HG03571 (cell line): ENCODE results near the gene AP2B1.

Source experiments
- ATAC-seq: cut with Tn5 transposase; IDR thresholded peaks from one replicate; pipeline ENCODE4 v1.9.1; 2021; ENCODE audit not compliant: unreplicated experiment

The AP2B1 gene

GRCh38 chr17:35627417-35627816 lies 40.3 kb downstream of the AP2B1 start:
- ATAC-seq = no peak

DNA sequence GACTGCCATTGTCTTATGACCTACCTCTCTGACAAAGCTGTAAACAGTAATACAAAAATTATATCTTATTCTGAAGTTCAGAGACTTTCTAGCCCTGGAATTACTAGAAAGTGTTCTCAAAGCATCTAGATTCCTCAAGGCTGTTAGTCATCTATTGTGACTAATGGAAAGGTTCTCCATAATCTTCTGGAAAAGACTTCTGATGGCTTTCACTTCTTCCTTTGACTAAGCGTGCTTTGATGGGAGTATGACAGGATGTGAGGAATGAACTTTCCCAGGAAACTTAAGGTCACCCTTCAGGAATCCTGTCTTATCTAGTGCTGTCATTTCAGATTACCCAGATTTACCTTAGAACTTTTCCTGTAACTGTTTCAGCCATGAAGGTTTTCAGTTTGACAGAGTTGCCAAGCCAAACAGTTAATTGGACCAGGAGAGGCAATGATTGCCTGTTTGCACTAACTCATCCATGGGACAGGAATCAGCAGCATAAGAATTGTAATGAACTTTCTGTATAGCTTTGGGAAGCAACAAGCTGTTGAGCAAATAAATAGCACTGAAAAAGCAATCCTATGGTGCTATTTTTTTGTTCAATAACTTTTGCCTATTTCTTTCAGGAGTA lies 43.5 kb downstream of the AP2B1 start:
- no peak for ATAC-seq

GRCh38 chr17:35641032-35641431 lies 53.9 kb downstream of the AP2B1 start:
- ATAC-seq = no peak

GRCh38 chr17:35645923-35646322 lies 58.8 kb downstream of the AP2B1 start:
- no peak for ATAC-seq

GRCh38 chr17:35651467-35651866 lies 64.3 kb downstream of the AP2B1 start:
- no peak for ATAC-seq

DNA sequence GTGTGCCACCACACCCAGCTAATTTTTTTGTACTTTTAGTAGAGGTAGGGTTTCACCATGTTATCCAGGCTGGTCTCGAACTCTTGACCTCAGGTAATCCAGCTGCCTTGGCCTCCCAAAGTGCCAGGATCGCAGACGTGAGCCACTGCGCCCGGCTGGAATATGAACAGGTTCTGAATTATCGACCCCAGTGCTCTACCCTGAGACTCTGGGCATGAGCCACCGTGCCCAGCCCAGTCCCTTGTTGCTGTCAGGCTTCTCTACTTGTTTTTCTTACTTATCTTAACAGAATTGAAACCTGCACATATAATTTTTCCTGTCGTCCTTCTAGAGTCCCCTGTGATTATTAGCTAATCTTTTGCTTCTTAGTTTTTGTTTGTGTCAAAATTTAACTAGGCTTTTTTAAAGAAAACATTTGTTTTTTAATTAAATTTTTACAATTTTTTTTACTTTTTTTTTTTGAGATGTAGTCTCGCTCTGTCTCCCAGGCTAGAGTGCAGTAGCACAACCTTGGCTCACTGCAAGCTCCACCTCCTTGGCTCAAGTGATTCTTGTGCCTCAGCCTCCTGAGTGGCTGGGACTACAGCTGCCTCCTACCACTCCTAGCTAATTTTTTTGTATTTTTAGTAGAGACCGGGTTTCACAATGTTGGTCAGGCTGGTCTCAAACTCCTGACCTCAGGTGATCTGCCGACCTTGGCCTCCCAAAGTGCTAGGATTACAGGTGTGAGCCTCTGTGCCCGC lies 66.7 kb downstream of the AP2B1 start:
- ATAC-seq = no peak

DNA sequence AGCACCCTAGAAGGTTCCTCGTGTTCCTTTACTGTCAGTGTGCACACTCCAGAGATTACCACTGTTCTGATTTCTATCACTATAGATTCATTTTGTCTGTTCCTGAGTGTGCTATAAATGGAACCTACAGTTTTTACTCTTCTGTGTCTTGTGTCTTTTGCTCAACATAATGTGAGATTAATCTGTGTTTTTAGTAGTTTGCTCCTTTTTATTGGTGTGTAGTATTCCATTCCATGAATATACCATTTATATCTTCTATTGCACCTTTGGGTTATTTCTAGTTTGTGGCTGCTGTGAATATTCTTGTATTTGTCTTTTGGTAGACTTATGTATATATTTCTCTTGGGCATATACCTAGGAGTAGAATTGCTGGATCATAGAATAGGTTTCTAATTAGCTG lies 68.2 kb downstream of the AP2B1 start:
- ATAC-seq = no peak

DNA sequence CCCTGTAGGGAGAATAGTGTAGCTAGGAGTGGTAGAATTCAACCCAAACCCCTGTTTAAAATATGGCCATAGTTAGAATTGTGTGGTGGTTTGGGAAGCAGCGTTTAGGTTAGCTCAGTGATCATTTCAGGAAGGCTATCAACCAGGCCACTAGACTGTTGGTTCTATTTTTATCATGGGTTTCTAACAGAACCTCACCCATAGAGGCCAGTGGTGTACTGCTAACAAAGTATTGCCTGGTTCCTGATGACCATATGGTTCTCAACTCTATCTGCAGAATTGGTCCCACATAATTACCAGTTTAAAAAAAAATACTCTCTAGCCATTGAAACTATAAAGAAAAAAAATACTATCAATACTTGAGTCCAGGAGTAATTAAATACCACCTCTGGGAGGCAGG lies 73.8 kb downstream of the AP2B1 start:
- ATAC-seq = no peak

- no peak for ATAC-seq
Measured at GRCh38 chr17:35664685-35665084, 77.6 kb downstream of the AP2B1 start.

- ATAC-seq = no peak
Measured at GRCh38 chr17:35665662-35666061, 78.5 kb downstream of the AP2B1 start.

DNA sequence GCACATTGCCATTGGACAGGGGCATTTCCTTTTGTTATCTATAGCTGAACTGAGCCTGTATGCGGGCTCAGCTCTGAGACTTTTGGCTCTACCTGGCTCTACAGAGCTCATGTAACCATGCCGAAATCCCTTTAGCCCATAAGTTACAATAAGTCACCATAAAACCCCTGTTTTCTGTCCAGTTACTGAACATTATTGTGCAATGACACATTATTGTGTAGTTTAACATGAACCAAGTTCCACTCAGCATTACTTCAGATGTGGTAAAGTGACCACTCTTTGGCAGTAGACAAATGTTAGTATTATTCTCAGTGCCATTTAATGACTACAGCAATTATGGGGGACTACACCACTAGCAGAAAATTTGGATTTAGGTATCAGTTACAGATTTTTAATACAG lies 78.9 kb downstream of the AP2B1 start:
- ATAC-seq = no peak

DNA sequence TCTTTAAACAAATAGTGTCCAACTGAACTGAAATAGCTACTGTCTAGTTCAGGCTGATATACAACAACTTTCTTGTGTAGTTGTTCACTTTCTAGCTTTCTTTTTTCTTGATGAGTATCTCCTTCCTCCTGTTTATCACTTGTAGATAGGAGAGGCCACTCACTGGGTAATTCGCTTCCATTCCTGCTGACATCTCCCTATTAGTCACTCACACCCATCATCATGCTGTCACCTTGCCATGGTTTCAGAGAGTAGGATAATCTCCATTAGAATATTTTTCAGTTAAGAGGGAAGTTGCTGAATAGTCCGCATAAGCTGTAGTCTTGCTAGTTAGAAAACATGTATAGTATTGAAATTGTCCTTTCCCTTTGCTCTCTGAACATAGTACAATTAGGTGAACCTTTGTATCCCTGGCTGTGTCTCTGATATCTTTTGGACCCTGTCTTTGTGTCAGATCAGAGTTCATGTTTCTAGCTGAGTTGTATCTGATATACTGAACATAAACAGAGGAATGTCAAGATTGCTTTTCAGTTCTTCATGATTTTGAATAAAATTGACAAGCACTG lies 79.9 kb downstream of the AP2B1 start:
- no peak for ATAC-seq

- ATAC-seq = no peak
Measured at GRCh38 chr17:35668802-35669201, 81.7 kb downstream of the AP2B1 start.

GRCh38 chr17:35674552-35674951 lies 87.4 kb downstream of the AP2B1 start:
- no peak for ATAC-seq

GRCh38 chr17:35676441-35676840 lies 89.3 kb downstream of the AP2B1 start:
- ATAC-seq = no peak

- ATAC-seq = no peak
Measured at GRCh38 chr17:35679007-35679682, 92.0 kb downstream of the AP2B1 start.

DNA sequence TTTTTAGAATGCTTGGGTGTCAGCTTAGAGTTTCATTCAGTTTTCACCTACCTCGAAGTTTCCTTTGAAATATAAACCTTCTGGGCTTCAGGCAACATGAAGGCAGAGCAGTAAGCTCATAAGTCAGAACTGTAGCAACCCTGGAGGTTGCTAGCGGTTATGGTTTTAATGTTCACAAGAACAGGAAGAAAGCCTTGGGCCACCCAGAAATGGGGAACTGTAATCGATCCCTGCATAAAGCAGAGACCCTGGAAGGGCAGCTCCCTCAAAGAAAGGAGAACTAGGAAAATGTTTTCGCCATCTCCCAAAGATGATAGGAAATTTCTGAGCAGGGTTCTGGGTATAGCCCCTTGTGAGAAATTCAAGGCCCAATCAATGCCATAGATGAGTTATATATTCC lies 96.5 kb downstream of the AP2B1 start:
- ATAC-seq = no peak

DNA sequence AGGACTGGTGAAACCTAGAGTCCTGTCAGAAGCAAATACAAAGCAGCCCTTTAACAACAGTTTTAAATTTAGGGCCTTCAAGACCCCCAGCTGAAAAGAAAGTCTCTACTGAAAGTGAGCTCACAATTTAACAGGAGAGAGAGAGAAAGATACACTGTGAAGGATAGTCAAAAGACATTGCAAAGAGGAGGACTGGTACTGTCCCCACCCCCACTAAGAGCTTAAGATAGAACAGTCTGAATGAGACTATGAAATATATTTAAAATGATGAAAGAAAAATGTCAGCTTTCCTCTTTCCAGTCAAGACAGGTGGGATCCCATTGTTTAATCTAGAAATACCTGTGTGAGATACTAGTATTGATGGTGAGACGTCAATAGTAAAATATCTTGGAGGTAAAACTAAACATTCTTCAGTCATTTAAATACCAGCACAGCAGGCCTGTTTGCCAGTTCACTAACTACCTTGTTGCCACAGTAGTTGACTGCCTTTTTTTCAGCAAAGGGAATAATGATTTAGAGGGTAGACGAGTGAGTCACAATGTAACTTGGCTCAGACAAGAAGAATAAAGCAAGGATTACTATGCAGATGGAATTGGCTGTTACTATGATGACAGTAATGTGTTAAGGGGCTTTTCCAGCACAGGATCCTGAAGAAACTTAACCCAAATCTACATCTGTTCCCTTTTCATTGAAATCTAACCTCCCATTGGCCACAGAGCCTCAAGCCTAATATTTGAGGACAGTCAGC lies 97.1 kb downstream of the AP2B1 start:
- ATAC-seq = no peak

DNA sequence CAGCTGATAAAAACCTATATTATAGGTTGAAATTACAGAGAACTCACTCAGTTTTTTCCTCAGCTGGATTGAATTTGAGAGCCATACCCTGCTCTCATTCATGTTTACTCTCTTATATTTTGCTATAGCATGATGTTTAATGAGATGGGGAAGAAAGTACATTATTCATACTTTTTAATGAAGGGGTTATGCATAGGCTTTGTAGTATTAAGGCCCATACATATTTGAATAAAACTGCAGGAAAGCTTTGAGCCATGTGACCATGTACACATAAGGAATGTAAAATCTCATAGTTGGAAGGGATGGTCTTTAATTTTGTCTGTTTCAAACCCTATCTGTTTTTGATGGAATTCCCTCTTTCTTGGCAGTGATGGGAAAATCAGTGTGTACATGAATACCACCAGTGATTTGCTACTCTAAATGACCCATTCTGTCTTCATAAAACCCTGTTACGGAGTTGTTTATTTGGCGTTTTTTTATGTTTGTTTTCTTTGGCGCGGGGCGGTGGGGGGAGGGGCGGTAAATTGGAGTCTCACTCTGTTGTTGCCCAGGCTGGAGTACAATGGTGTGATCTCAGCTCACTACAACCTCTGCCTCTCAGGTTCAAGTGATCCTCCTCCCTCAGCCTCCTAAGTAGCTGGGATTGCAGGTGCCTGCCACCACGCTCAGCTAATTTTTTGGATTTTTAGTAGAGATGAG lies 105.5 kb downstream of the AP2B1 start:
- no peak for ATAC-seq

DNA sequence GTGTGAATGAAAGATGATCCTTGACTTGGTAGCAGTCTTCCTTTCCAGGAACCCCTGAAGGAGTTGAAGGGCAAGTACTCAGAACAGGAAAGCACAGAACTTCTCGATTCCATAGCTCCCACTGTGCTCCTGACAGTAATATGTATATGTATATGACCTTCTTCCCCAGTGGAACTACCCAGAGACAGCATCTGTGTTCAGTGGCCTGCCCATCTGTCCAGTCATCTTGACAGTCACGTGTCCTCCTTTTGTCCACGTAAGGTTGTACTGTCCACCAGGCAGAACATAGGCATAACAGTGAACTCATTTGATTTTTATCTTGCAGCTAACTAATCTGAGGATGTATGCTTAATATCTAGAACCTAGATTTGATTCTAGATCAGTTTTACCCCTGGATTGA lies 106.5 kb downstream of the AP2B1 start:
- no peak for ATAC-seq

DNA sequence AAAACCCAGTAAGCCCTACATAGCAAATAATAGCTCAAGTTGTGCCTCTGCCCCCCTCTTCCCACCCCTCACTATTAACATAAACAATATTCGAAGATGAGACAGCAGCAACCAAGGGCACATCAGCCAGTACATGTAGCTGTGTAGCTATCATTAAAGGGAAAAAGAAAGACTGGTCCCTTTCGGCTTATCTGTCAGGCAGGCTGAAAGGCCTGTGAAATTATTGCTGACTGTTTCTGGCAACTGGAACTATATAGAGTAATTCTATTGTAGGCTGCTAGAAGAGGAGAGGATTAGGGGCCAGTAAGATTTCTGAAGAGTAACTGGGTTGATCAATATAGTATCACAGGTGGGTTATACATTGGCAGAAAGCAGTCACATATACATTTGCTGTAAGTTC lies 107.8 kb downstream of the AP2B1 start:
- ATAC-seq = no peak
